Measurements from ENCODE around the gene TRIM44.
"Not testable (repeated sequence)": the region's sequence is repeated elsewhere in the genome, so short reads cannot be mapped to it uniquely, and the experiment has no call there.

The TRIM44 gene

DNA sequence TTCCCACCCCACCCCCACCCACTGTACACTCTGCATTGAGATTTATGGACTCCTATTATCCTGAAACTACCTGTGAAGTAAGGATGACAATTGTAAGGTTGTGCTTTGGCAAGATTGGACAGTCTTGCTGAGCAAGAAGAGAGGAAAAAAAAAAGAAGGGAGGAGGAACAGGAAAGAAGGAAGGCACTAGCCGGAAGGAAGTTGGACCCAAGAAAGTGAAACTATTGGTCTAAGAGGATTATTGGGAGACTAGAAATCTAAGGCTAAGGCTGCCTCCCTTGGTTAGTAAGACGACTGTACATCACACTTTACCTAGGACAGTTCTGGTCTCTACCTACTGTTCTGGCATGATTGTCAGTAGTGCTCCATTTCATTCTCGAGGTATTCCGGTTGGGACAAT, 12.1 kb upstream of the TRIM44 start:
- H3K56ac ChIP-seq (ENCODE audit: low read length) = no peak overlapping the region
- no peaks in the 10 kb centered on the region for H3K79me2 ChIP-seq (ENCODE audit: control insufficient read depth, insufficient read depth, low read length)
- no peak overlapping the region for H3K4ac ChIP-seq (ENCODE audit: low read depth, low read length)
- DNase-seq = no peak
- H2AK5ac ChIP-seq (ENCODE audit: low read length) = no peak overlapping the region
- H3K36me3 ChIP-seq (ENCODE audit: control insufficient read depth, insufficient read depth, low read length) = no peaks in the 10 kb centered on the region
- H3K4me1 ChIP-seq (ENCODE audit: control insufficient read depth, low read depth, low read length) = no peaks in the 10 kb centered on the region
- H3K18ac ChIP-seq (ENCODE audit: low read length) = no peak overlapping the region
- no peak overlapping the region for H3K27ac ChIP-seq (ENCODE audit: low read depth, low read length)
- no peaks in the 10 kb centered on the region for H3K79me1 ChIP-seq (ENCODE audit: low read length)
- H4K8ac ChIP-seq (ENCODE audit: low read depth, low read length) = no peak overlapping the region
- no peak overlapping the region for H3K4me2 ChIP-seq (ENCODE audit: low read length)
- H3K27me3 ChIP-seq (ENCODE audit: insufficient read depth, low read length, poor library complexity) = no peaks in the 10 kb centered on the region
- no peak overlapping the region for H3K9ac ChIP-seq (ENCODE audit: low read length)
- H4K5ac ChIP-seq (ENCODE audit: low read length) = no peak overlapping the region
- no peak overlapping the region for H2BK5ac ChIP-seq (ENCODE audit: low read length)
- no CpG with 5 or more reads among the region's 4 CpGs for WGBS (ENCODE audit: extremely low coverage, insufficient coverage, low lambda C conversion rate)
- no peak overlapping the region for H3K23ac ChIP-seq (ENCODE audit: low read length)
- H2BK120ac ChIP-seq (ENCODE audit: low read depth, low read length) = no peak overlapping the region
- no peak overlapping the region for H2BK15ac ChIP-seq (replicated peaks; ENCODE audit: low read depth)
- no peak overlapping the region for H3K4me3 ChIP-seq (ENCODE audit: low read length)

DNA sequence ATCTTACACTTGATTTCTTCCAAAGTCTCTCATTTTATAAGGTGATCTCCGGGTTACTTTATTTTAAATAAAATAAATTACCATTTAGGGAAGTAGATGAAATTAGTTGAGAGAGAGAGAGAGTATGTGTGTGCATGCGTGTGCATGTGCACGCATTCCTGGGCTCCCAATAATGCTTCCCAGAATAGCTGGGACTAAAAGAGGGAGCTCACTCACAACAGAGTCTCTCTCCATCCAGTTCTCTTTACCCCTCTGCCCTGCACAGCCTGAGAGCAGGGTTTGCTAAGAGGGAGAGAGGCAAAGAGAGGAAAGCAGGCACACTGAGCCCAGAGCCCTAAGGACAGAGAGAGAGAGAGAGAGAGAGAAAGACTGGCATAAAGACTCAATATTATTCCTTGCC, 11.3 kb upstream of the TRIM44 start:
- H3K4me1 ChIP-seq (ENCODE audit: control insufficient read depth, low read depth, low read length) = no peaks in the 10 kb centered on the region
- no peaks in the 10 kb centered on the region for H3K36me3 ChIP-seq (ENCODE audit: control insufficient read depth, insufficient read depth, low read length)
- no peaks in the 10 kb centered on the region for H3K79me1 ChIP-seq (ENCODE audit: low read length)
- DNase-seq = no peak
- no peaks in the 10 kb centered on the region for H3K27me3 ChIP-seq (ENCODE audit: insufficient read depth, low read length, poor library complexity)
- no peak overlapping the region for H2BK5ac ChIP-seq (ENCODE audit: low read length)
- no peak overlapping the region for H3K23ac ChIP-seq (ENCODE audit: low read length)
- no peak overlapping the region for H3K4me3 ChIP-seq (ENCODE audit: low read length)
- WGBS (ENCODE audit: extremely low coverage, insufficient coverage, low lambda C conversion rate) = no CpG with 5 or more reads among the region's 3 CpGs
- no peak overlapping the region for H3K4me2 ChIP-seq (ENCODE audit: low read length)
- H3K4ac ChIP-seq (ENCODE audit: low read depth, low read length) = no peak overlapping the region
- H3K79me2 ChIP-seq (ENCODE audit: control insufficient read depth, insufficient read depth, low read length) = no peaks in the 10 kb centered on the region
- H3K56ac ChIP-seq (ENCODE audit: low read length) = no peak overlapping the region
- H2AK5ac ChIP-seq (ENCODE audit: low read length) = no peak overlapping the region
- no peak overlapping the region for H3K18ac ChIP-seq (ENCODE audit: low read length)
- no peak overlapping the region for H2BK120ac ChIP-seq (ENCODE audit: low read depth, low read length)
- no peak overlapping the region for H2BK15ac ChIP-seq (replicated peaks; ENCODE audit: low read depth)
- no peak overlapping the region for H4K5ac ChIP-seq (ENCODE audit: low read length)
- no peak overlapping the region for H3K9ac ChIP-seq (ENCODE audit: low read length)
- H4K8ac ChIP-seq (ENCODE audit: low read depth, low read length) = no peak overlapping the region
- H3K27ac ChIP-seq (ENCODE audit: low read depth, low read length) = no peak overlapping the region

DNA sequence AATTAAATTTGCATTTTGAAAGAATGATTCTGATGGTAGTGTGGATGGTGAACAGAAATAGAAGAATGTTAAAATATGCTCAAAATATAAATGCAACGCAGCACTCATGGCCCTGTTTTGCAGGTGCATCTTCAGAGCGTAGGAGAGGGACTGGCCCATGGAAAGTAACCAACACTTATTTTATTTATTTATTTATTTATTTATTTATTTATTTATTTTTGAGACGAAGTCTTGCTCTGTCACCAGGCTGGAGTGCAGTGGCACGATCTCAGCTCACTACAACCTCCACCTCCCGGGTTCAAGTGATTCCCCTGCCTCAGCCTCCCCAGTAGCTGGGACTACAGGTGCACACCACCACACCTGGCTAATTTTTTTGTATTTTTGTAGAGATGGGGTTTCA, 9.8 kb upstream of the TRIM44 start:
- not testable (repeated sequence) for H3K18ac ChIP-seq (ENCODE audit: low read length); H4K8ac ChIP-seq (ENCODE audit: low read depth, low read length); H3K79me2 ChIP-seq (ENCODE audit: control insufficient read depth, insufficient read depth, low read length); DNase-seq; H3K56ac ChIP-seq (ENCODE audit: low read length); H3K9ac ChIP-seq (ENCODE audit: low read length); H3K4me1 ChIP-seq (ENCODE audit: control insufficient read depth, low read depth, low read length); H3K36me3 ChIP-seq (ENCODE audit: control insufficient read depth, insufficient read depth, low read length); H2AK5ac ChIP-seq (ENCODE audit: low read length); H3K4ac ChIP-seq (ENCODE audit: low read depth, low read length); H3K27ac ChIP-seq (ENCODE audit: low read depth, low read length); H3K23ac ChIP-seq (ENCODE audit: low read length); H3K27me3 ChIP-seq (ENCODE audit: insufficient read depth, low read length, poor library complexity); H2BK15ac ChIP-seq (replicated peaks; ENCODE audit: low read depth); H2BK5ac ChIP-seq (ENCODE audit: low read length); H4K5ac ChIP-seq (ENCODE audit: low read length); H3K4me3 ChIP-seq (ENCODE audit: low read length); H3K79me1 ChIP-seq (ENCODE audit: low read length); H2BK120ac ChIP-seq (ENCODE audit: low read depth, low read length); H3K4me2 ChIP-seq (ENCODE audit: low read length)
- no CpG with 5 or more reads among the region's 5 CpGs for WGBS (ENCODE audit: extremely low coverage, insufficient coverage, low lambda C conversion rate)

DNA sequence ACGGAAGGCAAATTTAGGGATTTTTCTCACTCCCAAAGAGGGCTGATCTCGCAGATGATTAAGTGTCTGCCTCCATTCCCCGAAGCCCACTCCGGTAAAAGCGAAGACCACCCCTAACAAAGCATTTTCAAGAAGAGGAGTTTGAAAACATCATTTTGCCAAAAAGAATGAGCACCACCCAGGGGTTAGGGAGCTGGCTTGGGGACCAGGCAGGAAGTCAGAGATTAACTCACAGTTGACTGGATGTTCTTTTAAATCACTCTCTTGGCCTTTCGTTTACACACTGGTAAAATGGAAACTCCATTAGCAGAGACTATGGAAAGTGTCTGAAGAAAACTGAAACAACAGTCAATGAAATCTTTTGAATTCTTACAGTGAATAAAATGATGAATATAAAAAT, 7.9 kb upstream of the TRIM44 start:
- Histone ChIP-seq H3K4me1 (ENCODE audit: control insufficient read depth, low read depth, low read length) (no peaks in the 10 kb centered on the region), H3K36me3 (ENCODE audit: control insufficient read depth, insufficient read depth, low read length) (no peaks in the 10 kb centered on the region), H3K56ac (ENCODE audit: low read length) (no peak overlapping the region), H2BK15ac (replicated peaks; ENCODE audit: low read depth) (peak overlapping the region; percentile 15), H4K5ac (ENCODE audit: low read length) (no peak overlapping the region), H3K4me3 (ENCODE audit: low read length) (no peak overlapping the region), H3K79me2 (ENCODE audit: control insufficient read depth, insufficient read depth, low read length) (no peaks in the 10 kb centered on the region), H3K23ac (ENCODE audit: low read length) (no peak overlapping the region), H3K27me3 (ENCODE audit: insufficient read depth, low read length, poor library complexity) (no peaks in the 10 kb centered on the region), H2BK120ac (ENCODE audit: low read depth, low read length) (no peak overlapping the region), H3K27ac (ENCODE audit: low read depth, low read length) (no peak overlapping the region), H3K4me2 (ENCODE audit: low read length) (peak overlapping the region; percentile 27), H3K9ac (ENCODE audit: low read length) (no peak overlapping the region), H3K4ac (ENCODE audit: low read depth, low read length) (no peak overlapping the region), H3K18ac (ENCODE audit: low read length) (no peak overlapping the region), H3K79me1 (ENCODE audit: low read length) (no peaks in the 10 kb centered on the region), H4K8ac (ENCODE audit: low read depth, low read length) (no peak overlapping the region), H2AK5ac (ENCODE audit: low read length) (no peak overlapping the region), H2BK5ac (ENCODE audit: low read length) (no peak overlapping the region)
- DNase-seq = peak; percentile 30
- no CpG with 5 or more reads among the region's 6 CpGs for WGBS (ENCODE audit: extremely low coverage, insufficient coverage, low lambda C conversion rate)

DNA sequence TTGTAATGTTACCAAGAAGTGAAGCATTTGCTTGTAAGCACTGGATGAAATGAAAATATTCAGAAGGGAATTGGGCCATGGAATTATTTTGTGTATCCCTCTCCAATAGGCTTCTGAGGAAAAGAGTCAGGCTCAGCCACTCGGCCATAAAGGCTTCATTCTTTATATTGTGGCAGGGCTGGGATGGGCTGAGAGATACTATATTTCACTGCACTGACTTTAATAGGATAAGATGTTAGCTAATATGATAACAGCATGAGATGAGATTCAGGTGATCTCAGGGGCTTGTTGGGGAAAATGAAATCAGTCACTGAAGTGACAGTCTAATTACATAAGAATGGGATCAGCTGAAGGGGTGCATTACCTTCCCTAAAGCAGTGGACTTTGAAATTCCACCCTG, 7.3 kb upstream of the TRIM44 start:
- Histone ChIP-seq H3K9ac (ENCODE audit: low read length) (no peak overlapping the region), H4K8ac (ENCODE audit: low read depth, low read length) (no peak overlapping the region), H2BK15ac (replicated peaks; ENCODE audit: low read depth) (no peak overlapping the region), H3K4me2 (ENCODE audit: low read length) (no peak overlapping the region), H3K4ac (ENCODE audit: low read depth, low read length) (no peak overlapping the region), H3K23ac (ENCODE audit: low read length) (no peak overlapping the region), H3K79me1 (ENCODE audit: low read length) (no peaks in the 10 kb centered on the region), H4K5ac (ENCODE audit: low read length) (no peak overlapping the region), H3K56ac (ENCODE audit: low read length) (no peak overlapping the region), H3K4me1 (ENCODE audit: control insufficient read depth, low read depth, low read length) (no peaks in the 10 kb centered on the region), H3K79me2 (ENCODE audit: control insufficient read depth, insufficient read depth, low read length) (no peaks in the 10 kb centered on the region), H3K4me3 (ENCODE audit: low read length) (no peak overlapping the region), H2AK5ac (ENCODE audit: low read length) (no peak overlapping the region), H2BK120ac (ENCODE audit: low read depth, low read length) (no peak overlapping the region), H3K27ac (ENCODE audit: low read depth, low read length) (no peak overlapping the region), H2BK5ac (ENCODE audit: low read length) (no peak overlapping the region), H3K36me3 (ENCODE audit: control insufficient read depth, insufficient read depth, low read length) (no peaks in the 10 kb centered on the region), H3K27me3 (ENCODE audit: insufficient read depth, low read length, poor library complexity) (no peaks in the 10 kb centered on the region), H3K18ac (ENCODE audit: low read length) (no peak overlapping the region)
- DNase-seq = no peak
- no CpG with 5 or more reads among the region's 1 CpG for WGBS (ENCODE audit: extremely low coverage, insufficient coverage, low lambda C conversion rate)

DNA sequence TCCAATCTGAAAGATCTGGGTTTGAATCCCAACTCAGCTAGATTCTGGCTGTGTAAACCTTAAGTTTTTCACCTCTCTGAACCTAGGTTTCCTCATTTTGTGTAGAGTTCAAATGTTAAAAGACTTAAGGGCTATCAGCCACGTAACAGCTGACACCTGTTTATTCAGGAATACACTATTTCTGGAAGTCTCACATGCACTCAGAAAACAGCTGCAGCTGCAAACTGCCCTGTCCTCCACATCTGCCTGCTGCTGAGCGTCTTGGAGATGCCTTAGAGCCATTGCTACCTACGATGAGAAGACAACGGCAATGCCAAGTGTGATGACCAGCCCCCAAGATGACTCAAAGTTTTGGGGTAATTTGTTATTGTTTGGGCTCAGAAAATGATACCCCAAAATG, 6.7 kb upstream of the TRIM44 start:
- Histone ChIP-seq H3K56ac (ENCODE audit: low read length) (no peak overlapping the region), H3K9ac (ENCODE audit: low read length) (no peak overlapping the region), H2BK120ac (ENCODE audit: low read depth, low read length) (no peak overlapping the region), H3K4me2 (ENCODE audit: low read length) (no peak overlapping the region), H3K18ac (ENCODE audit: low read length) (no peak overlapping the region), H3K27ac (ENCODE audit: low read depth, low read length) (no peak overlapping the region), H3K23ac (ENCODE audit: low read length) (no peak overlapping the region), H3K79me2 (ENCODE audit: control insufficient read depth, insufficient read depth, low read length) (no peaks in the 10 kb centered on the region), H3K79me1 (ENCODE audit: low read length) (no peaks in the 10 kb centered on the region), H2BK15ac (replicated peaks; ENCODE audit: low read depth) (no peak overlapping the region), H3K36me3 (ENCODE audit: control insufficient read depth, insufficient read depth, low read length) (no peaks in the 10 kb centered on the region), H4K8ac (ENCODE audit: low read depth, low read length) (no peak overlapping the region), H4K5ac (ENCODE audit: low read length) (no peak overlapping the region), H3K27me3 (ENCODE audit: insufficient read depth, low read length, poor library complexity) (no peaks in the 10 kb centered on the region), H2BK5ac (ENCODE audit: low read length) (no peak overlapping the region), H2AK5ac (ENCODE audit: low read length) (no peak overlapping the region), H3K4me1 (ENCODE audit: control insufficient read depth, low read depth, low read length) (no peaks in the 10 kb centered on the region), H3K4ac (ENCODE audit: low read depth, low read length) (no peak overlapping the region), H3K4me3 (ENCODE audit: low read length) (no peak overlapping the region)
- no peak for DNase-seq
- WGBS (ENCODE audit: extremely low coverage, insufficient coverage, low lambda C conversion rate) = no CpG with 5 or more reads among the region's 4 CpGs
